GM19025 (cell line): ENCODE data around the gene POLRMT.
A peak's percentile ranks its signal among the peaks of the same experiment; 100 is the strongest.
"Not testable (repeated sequence)": the region's sequence is repeated elsewhere in the genome, so short reads cannot be mapped to it uniquely, and the experiment has no call there.

Experiments
- ATAC-seq: cut with Tn5 transposase; IDR thresholded peaks from one replicate; pipeline ENCODE4 v1.9.1; 2021; ENCODE audit warnings: mild to moderate bottlenecking, low read depth, moderate library complexity; ENCODE audit not compliant: unreplicated experiment

POLRMT gene

GRCh38 chr19:633068-633785 is at the start of gene POLRMT:
POLRMT (minus strand) TSS chr19:633537; CDS start chr19:633512, 25 bp downstream.
- peak; percentile 87 for ATAC-seq

- ATAC-seq = no peak
Observed at GRCh38 chr19:682678-683320, 49.5 kb upstream of the POLRMT start.

- ATAC-seq = no peak
Observed at GRCh38 chr19:681029-682019, 48.0 kb upstream of the POLRMT start.

- peak; percentile 76 for ATAC-seq
Observed at GRCh38 chr19:680287-681028, 47.1 kb upstream of the POLRMT start.

GRCh38 chr19:679418-680286 is 46.3 kb upstream of the POLRMT start:
- ATAC-seq = peak; percentile 10

- no peak for ATAC-seq
Observed at GRCh38 chr19:678791-679388, 45.6 kb upstream of the POLRMT start.

GRCh38 chr19:677601-678436 is 44.5 kb upstream of the POLRMT start:
- no peak for ATAC-seq

GRCh38 chr19:677201-677600 is 43.9 kb upstream of the POLRMT start:
- ATAC-seq = no peak

GRCh38 chr19:676339-677105 is 43.2 kb upstream of the POLRMT start, which contains the start of gene FSTL3:
FSTL3 (plus strand) TSS chr19:676392; CDS start chr19:676424, 32 bp downstream.
- ATAC-seq = no peak

- no peak for ATAC-seq
Observed at GRCh38 chr19:676007-676338, 42.6 kb upstream of the POLRMT start.

GRCh38 chr19:674282-675151 is 41.2 kb upstream of the POLRMT start:
- ATAC-seq = no peak

GRCh38 chr19:670609-671075 is 37.3 kb upstream of the POLRMT start:
- no peak for ATAC-seq

GRCh38 chr19:668675-669434 is 35.5 kb upstream of the POLRMT start:
- ATAC-seq = not testable (repeated sequence)

GRCh38 chr19:666985-667573 is 33.7 kb upstream of the POLRMT start:
- ATAC-seq = not testable (repeated sequence)

- no peak for ATAC-seq
Observed at GRCh38 chr19:664913-665443, 31.6 kb upstream of the POLRMT start.
